SK-N-SH (cell line): ENCODE data around the gene SNCAIP. TPM values are rescaled to one million over a fixed set of nuclear protein-coding genes. Genes with fewer than 3 reads are reported as not detected.

ENCODE experiments used
- CTCF ChIA-PET: fragments of 300-600, 350-600 bp; formaldehyde crosslinking; extraction: SDS; loops from one replicate; lab custom pipeline; 2021; lab: Yijun Ruan, JAX
- POLR2A ChIA-PET: fragments of 350-600 bp; sonication (Branson Sonifier 250); formaldehyde crosslinking; extraction: SDS; loops from one replicate; lab custom pipeline; 2020; ENCODE audit warnings: antibody characterized with exemption, inconsistent platforms; lab: Yijun Ruan, JAX
- DNase-seq: peaks from one replicate; pipeline ENCODE4 v3.0.0; 2012
- H2AFZ ChIP-seq: fragments of 200-600 bp; sonication (generic); 2 replicates; pipeline ENCODE4 v1.8.1; 2016; ENCODE audit warnings: antibody characterized with exemption, mild to moderate bottlenecking, low read depth
- H3F3A ChIP-seq: fragments of 200-600 bp; sonication (generic); replicated peaks from 2 replicates; pipeline ENCODE3; 2016; ENCODE audit warnings: antibody characterized with exemption, mild to moderate bottlenecking; ENCODE audit not compliant: insufficient read depth
- H3K27ac ChIP-seq, 2 experiments: fragments of 200-500 bp in 1 of 2; fragments of 200-600 bp in 1 of 2; sonication (Bioruptor generic) in 1 of 2; sonication (generic), shearing (Covaris generic) in 1 of 2; 2 replicates each; pipeline versions ENCODE4 v1.5.1 to v1.6.1; 2014 to 2016; ENCODE audit warnings: low read depth in 2 of 2, inconsistent platforms in 1 of 2, low read length in 1 of 2, mild to moderate bottlenecking in 1 of 2, mixed read lengths in 1 of 2
- H3K27me3 ChIP-seq: fragments of 200-600 bp; sonication (generic), shearing (Covaris generic); 2 replicates; pipeline ENCODE4 v1.6.1; 2016; ENCODE audit warnings: mixed run types; ENCODE audit not compliant: insufficient read depth
- H3K36me3 ChIP-seq, 2 experiments: fragments of 200-500 bp in 1 of 2; fragments of 200-600 bp in 1 of 2; sonication (Bioruptor generic) in 1 of 2; sonication (generic) in 1 of 2; replicated peaks in 1 of 2; 2 replicates each; pipeline versions ENCODE3 to v1.5.1; 2014 to 2016; ENCODE audit warnings: low read length in 1 of 2, mild to moderate bottlenecking in 1 of 2; ENCODE audit not compliant: insufficient read depth in 2 of 2, control insufficient read depth in 1 of 2
- H3K4me1 ChIP-seq, 2 experiments: fragments of 200-500 bp in 1 of 2; fragments of 200-600 bp in 1 of 2; sonication (Bioruptor generic) in 1 of 2; sonication (generic), shearing (Covaris generic) in 1 of 2; 2 replicates each; pipeline versions ENCODE4 v1.5.1 to v1.6.1; 2014 to 2016; ENCODE audit warnings: low read depth in 1 of 2, low read length in 1 of 2, mixed run types in 1 of 2; ENCODE audit not compliant: insufficient read depth in 2 of 2, control insufficient read depth in 1 of 2
- H3K4me2 ChIP-seq: fragments of 200-600 bp; sonication (generic), shearing (Covaris generic); 2 replicates; pipeline ENCODE4 v1.6.1; 2017; ENCODE audit warnings: mixed run types
- H3K4me3 ChIP-seq, 2 experiments: fragments of 200-500 bp in 1 of 2; fragments of 200-600 bp in 1 of 2; sonication (Bioruptor generic) in 1 of 2; sonication (generic), shearing (Covaris generic) in 1 of 2; 2 replicates each; pipeline versions ENCODE4 v1.5.1 to v1.8.1; 2014 to 2016; ENCODE audit warnings: low read depth in 2 of 2, inconsistent platforms in 1 of 2, low read length in 1 of 2, mild to moderate bottlenecking in 1 of 2, mixed read lengths in 1 of 2, moderate library complexity in 1 of 2
- H3K79me2 ChIP-seq: fragments of 200-600 bp; sonication (generic); 2 replicates; pipeline ENCODE4 v1.8.1; 2017; ENCODE audit warnings: mild to moderate bottlenecking; ENCODE audit not compliant: insufficient read depth
- H3K9ac ChIP-seq: fragments of 200-600 bp; sonication (generic); 2 replicates; pipeline ENCODE4 v1.6.1; 2017; ENCODE audit warnings: mixed run types
- H3K9me2 ChIP-seq: fragments of 200-600 bp; sonication (generic); 2 replicates; pipeline ENCODE4 v1.6.1; 2017; ENCODE audit warnings: mixed run types
- H3K9me3 ChIP-seq: fragments of 200-600 bp; sonication (generic); 2 replicates; pipeline ENCODE4 v1.6.1; 2017; ENCODE audit warnings: mixed run types, mild to moderate bottlenecking, moderate library complexity
- H4K20me1 ChIP-seq: fragments of 200-600 bp; sonication (generic); 2 replicates; pipeline ENCODE4 v1.6.1; 2017; ENCODE audit warnings: mild to moderate bottlenecking, mixed run types; ENCODE audit not compliant: insufficient read depth
- ELF1 ChIP-seq: IDR thresholded peaks from 2 replicates; pipeline ENCODE4 v1.4.0; 2012
- FOSL2 ChIP-seq: IDR thresholded peaks from 2 replicates; pipeline ENCODE4 v1.4.0; 2012; ENCODE audit warnings: low read depth, mild to moderate bottlenecking, moderate library complexity, borderline replicate concordance
- FOXJ3 ChIP-seq: sonication (generic); formaldehyde crosslinking; IDR thresholded peaks from 2 replicates; pipeline ENCODE4 v1.5.1; 2020; ENCODE audit warnings: mild to moderate bottlenecking, missing genetic modification reagents
- GATA2 ChIP-seq: sonication (generic); formaldehyde crosslinking; IDR thresholded peaks from 2 replicates; pipeline ENCODE4 v1.5.0; 2020; ENCODE audit warnings: mild to moderate bottlenecking, missing genetic modification reagents
- MEF2A ChIP-seq: IDR thresholded peaks from 2 replicates; pipeline ENCODE4 v1.4.0; 2012; ENCODE audit warnings: low read depth, borderline replicate concordance
- MXI1 ChIP-seq: IDR thresholded peaks from 2 replicates; pipeline ENCODE4 v1.6.1; 2012; ENCODE audit warnings: mild to moderate bottlenecking, low read depth, low read length, improper control_type of control experiment
- RCOR1 ChIP-seq: fragments of 150-350 bp; IDR thresholded peaks from 2 replicates; pipeline ENCODE4 v1.6.1; 2017; ENCODE audit warnings: antibody characterized with exemption, low read length
- RFX5 ChIP-seq: IDR thresholded peaks from 2 replicates; pipeline ENCODE4 v1.6.1; 2012; ENCODE audit warnings: mild to moderate bottlenecking, improper control_type of control experiment, low read length
- RXRA ChIP-seq: IDR thresholded peaks from 2 replicates; pipeline ENCODE4 v1.4.0; 2012; ENCODE audit warnings: low read depth, mild to moderate bottlenecking, borderline replicate concordance
- SMC3 ChIP-seq: IDR thresholded peaks from 2 replicates; pipeline ENCODE4 v1.6.1; 2012; ENCODE audit warnings: low read depth, low read length, improper control_type of control experiment
- TAF1 ChIP-seq: IDR thresholded peaks from 2 replicates; pipeline ENCODE4 v1.6.1; 2012; ENCODE audit warnings: low read depth, mild to moderate bottlenecking, low read length, moderate library complexity, borderline replicate concordance
- TCF12 ChIP-seq: IDR thresholded peaks from 2 replicates; pipeline ENCODE4 v1.4.0; 2012
- WGBS: methylation state at CpG from one replicate; pipeline ENCODE4 v1.1.6; 2017; ENCODE audit warnings: low lambda C conversion rate; 5-methylcytosine and 5-hydroxymethylcytosine counted together
- polyA plus RNA-seq, 3 experiments: library from polyadenylated mRNA; depleted of rRNA; stranded (reverse); fragments of >200 nt; gene quantifications; 2 replicates each; pipeline ENCODE4 v1.2.3, GENCODE V29; 2012
- TF ChIP-seq, protein P1 (sequence below): IDR thresholded peaks from 2 replicates; pipeline ENCODE4 v1.4.0; 2012; ENCODE audit warnings: low read depth
- TF ChIP-seq, protein P2 (sequence below): IDR thresholded peaks from 2 replicates; pipeline ENCODE4 v1.4.0; 2012; ENCODE audit warnings: low read depth, borderline replicate concordance
- TF ChIP-seq, protein P3 (sequence below): fragments of 200-600 bp; sonication (generic); IDR thresholded peaks from 2 replicates; pipeline ENCODE4 v1.6.1; 2017; ENCODE audit warnings: antibody characterized with exemption, mild to moderate bottlenecking, moderate library complexity
- TF ChIP-seq, protein P4 (sequence below): fragments of 150-350 bp; IDR thresholded peaks from 2 replicates; pipeline ENCODE4 v1.6.1; 2017; ENCODE audit warnings: antibody characterized with exemption, low read length, low read depth, borderline replicate concordance
- TF ChIP-seq, protein P5 (sequence below): IDR thresholded peaks from 2 replicates; pipeline ENCODE4 v1.6.1; 2012; ENCODE audit warnings: mild to moderate bottlenecking, low read depth, low read length, moderate library complexity

The SNCAIP gene
- polyA plus RNA-seq, 1 of the 3 experiments (the other 2 are of a cell fraction) = not detected

DNA sequence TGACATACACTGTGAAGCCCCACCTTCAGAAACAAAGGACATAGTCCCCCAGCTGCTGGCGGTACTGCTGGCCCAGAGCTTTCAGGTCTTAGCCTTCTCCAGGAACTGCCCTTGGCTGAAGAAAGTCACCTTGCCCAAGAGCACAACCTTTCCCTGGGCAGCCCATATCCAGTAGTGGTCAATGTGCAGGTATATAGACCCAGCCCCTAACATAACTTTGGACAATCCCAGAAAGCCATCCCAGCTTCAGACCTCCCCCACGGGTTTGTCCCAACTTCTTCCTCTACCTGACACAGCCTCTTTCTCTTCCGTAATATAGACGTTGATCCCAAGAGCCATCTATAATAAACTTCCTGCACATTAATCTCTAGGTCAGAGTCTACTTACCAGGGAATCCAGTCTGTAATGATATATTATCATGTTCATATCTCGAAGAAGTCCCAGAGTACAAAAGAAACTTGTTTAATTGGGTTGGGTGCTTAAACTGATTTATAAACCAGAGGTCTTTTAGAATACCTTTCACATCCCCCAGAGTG lies 157.4 kb downstream of the SNCAIP start (continued):
- TF ChIP-seq, protein P1, sequence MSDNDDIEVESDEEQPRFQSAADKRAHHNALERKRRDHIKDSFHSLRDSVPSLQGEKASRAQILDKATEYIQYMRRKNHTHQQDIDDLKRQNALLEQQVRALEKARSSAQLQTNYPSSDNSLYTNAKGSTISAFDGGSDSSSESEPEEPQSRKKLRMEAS = no peak
- TF ChIP-seq, protein P2, sequence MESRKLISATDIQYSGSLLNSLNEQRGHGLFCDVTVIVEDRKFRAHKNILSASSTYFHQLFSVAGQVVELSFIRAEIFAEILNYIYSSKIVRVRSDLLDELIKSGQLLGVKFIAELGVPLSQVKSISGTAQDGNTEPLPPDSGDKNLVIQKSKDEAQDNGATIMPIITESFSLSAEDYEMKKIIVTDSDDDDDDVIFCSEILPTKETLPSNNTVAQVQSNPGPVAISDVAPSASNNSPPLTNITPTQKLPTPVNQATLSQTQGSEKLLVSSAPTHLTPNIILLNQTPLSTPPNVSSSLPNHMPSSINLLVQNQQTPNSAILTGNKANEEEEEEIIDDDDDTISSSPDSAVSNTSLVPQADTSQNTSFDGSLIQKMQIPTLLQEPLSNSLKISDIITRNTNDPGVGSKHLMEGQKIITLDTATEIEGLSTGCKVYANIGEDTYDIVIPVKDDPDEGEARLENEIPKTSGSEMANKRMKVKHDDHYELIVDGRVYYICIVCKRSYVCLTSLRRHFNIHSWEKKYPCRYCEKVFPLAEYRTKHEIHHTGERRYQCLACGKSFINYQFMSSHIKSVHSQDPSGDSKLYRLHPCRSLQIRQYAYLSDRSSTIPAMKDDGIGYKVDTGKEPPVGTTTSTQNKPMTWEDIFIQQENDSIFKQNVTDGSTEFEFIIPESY = no peak
- TF ChIP-seq GATA2 (CRISPR knock-in tag) (no peak), TCF12 (no peak)
- TF ChIP-seq, protein P3, sequence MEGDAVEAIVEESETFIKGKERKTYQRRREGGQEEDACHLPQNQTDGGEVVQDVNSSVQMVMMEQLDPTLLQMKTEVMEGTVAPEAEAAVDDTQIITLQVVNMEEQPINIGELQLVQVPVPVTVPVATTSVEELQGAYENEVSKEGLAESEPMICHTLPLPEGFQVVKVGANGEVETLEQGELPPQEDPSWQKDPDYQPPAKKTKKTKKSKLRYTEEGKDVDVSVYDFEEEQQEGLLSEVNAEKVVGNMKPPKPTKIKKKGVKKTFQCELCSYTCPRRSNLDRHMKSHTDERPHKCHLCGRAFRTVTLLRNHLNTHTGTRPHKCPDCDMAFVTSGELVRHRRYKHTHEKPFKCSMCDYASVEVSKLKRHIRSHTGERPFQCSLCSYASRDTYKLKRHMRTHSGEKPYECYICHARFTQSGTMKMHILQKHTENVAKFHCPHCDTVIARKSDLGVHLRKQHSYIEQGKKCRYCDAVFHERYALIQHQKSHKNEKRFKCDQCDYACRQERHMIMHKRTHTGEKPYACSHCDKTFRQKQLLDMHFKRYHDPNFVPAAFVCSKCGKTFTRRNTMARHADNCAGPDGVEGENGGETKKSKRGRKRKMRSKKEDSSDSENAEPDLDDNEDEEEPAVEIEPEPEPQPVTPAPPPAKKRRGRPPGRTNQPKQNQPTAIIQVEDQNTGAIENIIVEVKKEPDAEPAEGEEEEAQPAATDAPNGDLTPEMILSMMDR = no peak
- TF ChIP-seq, protein P4, sequence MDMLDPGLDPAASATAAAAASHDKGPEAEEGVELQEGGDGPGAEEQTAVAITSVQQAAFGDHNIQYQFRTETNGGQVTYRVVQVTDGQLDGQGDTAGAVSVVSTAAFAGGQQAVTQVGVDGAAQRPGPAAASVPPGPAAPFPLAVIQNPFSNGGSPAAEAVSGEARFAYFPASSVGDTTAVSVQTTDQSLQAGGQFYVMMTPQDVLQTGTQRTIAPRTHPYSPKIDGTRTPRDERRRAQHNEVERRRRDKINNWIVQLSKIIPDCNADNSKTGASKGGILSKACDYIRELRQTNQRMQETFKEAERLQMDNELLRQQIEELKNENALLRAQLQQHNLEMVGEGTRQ = no peak

DNA sequence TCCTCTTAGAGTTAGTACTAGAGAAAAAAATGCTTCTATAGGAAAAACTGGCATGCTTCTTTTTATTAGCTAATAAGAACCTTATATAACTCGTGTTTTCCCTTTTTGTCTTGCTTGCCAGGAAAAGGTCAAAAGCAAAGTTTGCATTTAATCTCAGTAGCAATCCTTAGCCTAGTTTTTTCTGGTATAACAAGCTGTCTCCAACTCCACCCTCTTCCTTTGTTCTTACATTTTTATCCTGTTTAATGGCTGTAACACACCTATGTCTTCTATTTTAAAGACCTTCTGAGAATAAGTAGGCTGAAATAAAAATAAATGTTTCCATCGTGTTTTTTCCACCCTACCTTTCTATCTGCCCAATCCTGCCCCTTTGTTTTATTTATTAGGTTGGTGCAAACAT lies 158.3 kb downstream of the SNCAIP start:
- ChIA-PET CTCF (interaction anchor here (1.7 kb wide), 1 partner anchor 275 kb away, joined by 4 read pairs; no protein-coding TSS in a partner anchor), POLR2A (no interaction called here)
- Histone ChIP-seq H3K4me2 (no peak overlapping the region), H3K4me1 (peaks cover 0 to 12% of the 10 kb centered on the region in 2 experiments; a peak in 1 of 4 replicates), H2AFZ (no peak overlapping the region), H3F3A (no peaks in the 10 kb centered on the region), H3K36me3 (no peaks in the 10 kb centered on the region), H3K79me2 (no peaks in the 10 kb centered on the region), H3K9me2 (no peaks in the 10 kb centered on the region), H3K27me3 (peaks cover 5% of the 10 kb centered on the region; the same call in 1 of the 2 replicates), H4K20me1 (no peaks in the 10 kb centered on the region), H3K27ac (no peak overlapping the region), H3K9me3 (no peaks in the 10 kb centered on the region), H3K4me3 (no peak overlapping the region), H3K9ac (no peak overlapping the region)
- WGBS = 19% methylated on average over 2 of the region's 2 CpGs
- no peak for DNase-seq
- no peak for TF ChIP-seq ELF1
- TF ChIP-seq, protein P1 = no peak
- no peak for TF ChIP-seq RXRA
- TF ChIP-seq, protein P5, sequence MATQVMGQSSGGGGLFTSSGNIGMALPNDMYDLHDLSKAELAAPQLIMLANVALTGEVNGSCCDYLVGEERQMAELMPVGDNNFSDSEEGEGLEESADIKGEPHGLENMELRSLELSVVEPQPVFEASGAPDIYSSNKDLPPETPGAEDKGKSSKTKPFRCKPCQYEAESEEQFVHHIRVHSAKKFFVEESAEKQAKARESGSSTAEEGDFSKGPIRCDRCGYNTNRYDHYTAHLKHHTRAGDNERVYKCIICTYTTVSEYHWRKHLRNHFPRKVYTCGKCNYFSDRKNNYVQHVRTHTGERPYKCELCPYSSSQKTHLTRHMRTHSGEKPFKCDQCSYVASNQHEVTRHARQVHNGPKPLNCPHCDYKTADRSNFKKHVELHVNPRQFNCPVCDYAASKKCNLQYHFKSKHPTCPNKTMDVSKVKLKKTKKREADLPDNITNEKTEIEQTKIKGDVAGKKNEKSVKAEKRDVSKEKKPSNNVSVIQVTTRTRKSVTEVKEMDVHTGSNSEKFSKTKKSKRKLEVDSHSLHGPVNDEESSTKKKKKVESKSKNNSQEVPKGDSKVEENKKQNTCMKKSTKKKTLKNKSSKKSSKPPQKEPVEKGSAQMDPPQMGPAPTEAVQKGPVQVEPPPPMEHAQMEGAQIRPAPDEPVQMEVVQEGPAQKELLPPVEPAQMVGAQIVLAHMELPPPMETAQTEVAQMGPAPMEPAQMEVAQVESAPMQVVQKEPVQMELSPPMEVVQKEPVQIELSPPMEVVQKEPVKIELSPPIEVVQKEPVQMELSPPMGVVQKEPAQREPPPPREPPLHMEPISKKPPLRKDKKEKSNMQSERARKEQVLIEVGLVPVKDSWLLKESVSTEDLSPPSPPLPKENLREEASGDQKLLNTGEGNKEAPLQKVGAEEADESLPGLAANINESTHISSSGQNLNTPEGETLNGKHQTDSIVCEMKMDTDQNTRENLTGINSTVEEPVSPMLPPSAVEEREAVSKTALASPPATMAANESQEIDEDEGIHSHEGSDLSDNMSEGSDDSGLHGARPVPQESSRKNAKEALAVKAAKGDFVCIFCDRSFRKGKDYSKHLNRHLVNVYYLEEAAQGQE = no peak
- TF ChIP-seq RFX5 = no peak
- no peak for TF ChIP-seq TCF12
- no peak for TF ChIP-seq FOSL2
- no peak for TF ChIP-seq TAF1
- TF ChIP-seq, protein P2 = no peak
- no peak for TF ChIP-seq MEF2A
- TF ChIP-seq RCOR1 = no peak
- TF ChIP-seq SMC3 = no peak
- TF ChIP-seq FOXJ3 = no peak
- TF ChIP-seq MXI1 = no peak
